Neural cell (in vitro differentiated cells): ENCODE results near the gene UQCR11.

Experiments used
- CTCF ChIP-seq: fragments of 450-650 bp; IDR thresholded peaks from 2 replicates; pipeline ENCODE4 v1.5.1; 2014; ENCODE audit warnings: antibody characterized with exemption, mild to moderate bottlenecking, moderate library complexity; ENCODE audit not compliant: poor library complexity, severe bottlenecking
- EP300 ChIP-seq: fragments of 450-650 bp; conservative IDR thresholded peaks from 2 replicates; pipeline ENCODE4 v1.6.1; 2014; ENCODE audit warnings: antibody characterized with exemption, mild to moderate bottlenecking, moderate library complexity; ENCODE audit not compliant: poor library complexity, severe bottlenecking
- EZH2 ChIP-seq: fragments of 200-600, 300-800 bp; shearing (Covaris generic), sonication (generic); IDR thresholded peaks from 2 replicates; pipeline ENCODE4 v1.6.1; 2014; ENCODE audit warnings: antibody characterized with exemption, low read length, borderline replicate concordance, mild to moderate bottlenecking; ENCODE audit not compliant: insufficient read depth, poor library complexity, severe bottlenecking
- MXI1 ChIP-seq: fragments of 450-650 bp; conservative IDR thresholded peaks from 2 replicates; pipeline ENCODE4 v1.6.1; 2014; ENCODE audit warnings: antibody characterized with exemption, mild to moderate bottlenecking; ENCODE audit not compliant: poor library complexity, severe bottlenecking
- POLR2AphosphoS5 ChIP-seq: IDR thresholded peaks from 2 replicates; pipeline ENCODE4 v1.6.1; 2012
- RAD21 ChIP-seq: fragments of 450-650 bp; conservative IDR thresholded peaks from 2 replicates; pipeline ENCODE4 v1.6.1; 2014; ENCODE audit warnings: antibody characterized with exemption, mild to moderate bottlenecking, moderate library complexity
- REST ChIP-seq: IDR thresholded peaks from 2 replicates; pipeline ENCODE4 v1.6.1; 2012; ENCODE audit warnings: borderline replicate concordance
- SMC3 ChIP-seq: fragments of 450-650 bp; conservative IDR thresholded peaks from 2 replicates; pipeline ENCODE4 v1.6.1; 2014; ENCODE audit warnings: antibody characterized with exemption, mild to moderate bottlenecking, moderate library complexity; ENCODE audit not compliant: poor library complexity
- TAF1 ChIP-seq: IDR thresholded peaks from 2 replicates; pipeline ENCODE4 v1.6.1; 2012; ENCODE audit warnings: low read depth

- TF ChIP-seq POLR2AphosphoS5, result peak; percentile 65
- TF ChIP-seq EP300, result no peak
- no peak for TF ChIP-seq REST
- TF ChIP-seq CTCF, result no peak
- TF ChIP-seq EZH2, result no peak
- TF ChIP-seq RAD21, result no peak
- no peak for TF ChIP-seq TAF1
- TF ChIP-seq MXI1, result peak; percentile 38
- no peak for TF ChIP-seq SMC3
Measured at GRCh38 chr19:1567116-1567847, 38.0 kb downstream of the UQCR11 start.
